CD4-positive, alpha-beta T cell (primary cell): ENCODE results near the gene SORCS2. TPM values are rescaled to one million over a fixed set of nuclear protein-coding genes. Genes with fewer than 3 reads are reported as not detected.

ENCODE experiments used
- ATAC-seq: fragments of 200-7000 bp; cut with Tn5 transposase; one replicate; pipeline ENCODE4 v1.10.0; 2022; ENCODE audit warnings: mild to moderate bottlenecking; ENCODE audit not compliant: poor library complexity
- CTCF ChIA-PET: fragments of 350-600 bp; sonication (Branson Sonifier 250); formaldehyde crosslinking; loops from one replicate; lab custom pipeline; 2021; ENCODE audit warnings: antibody characterized with exemption, inconsistent platforms; lab: Charles Lee
- POLR2A ChIA-PET: fragments of 350-600 bp; sonication (Branson Sonifier 250); formaldehyde crosslinking; loops from one replicate; lab custom pipeline; 2021; ENCODE audit warnings: antibody characterized with exemption, inconsistent platforms; lab: Charles Lee
- DNase-seq, 14 experiments: peaks; one replicate each; pipeline ENCODE4 v3.0.0-alpha.2; 2013 to 2020; ENCODE audit warnings: mixed read lengths in 2 of 14
- H3K27ac ChIP-seq, 2 donors: one replicate each; pipeline versions ENCODE4 v1.5.1 to v1.7.0; 2013; ENCODE audit warnings: low read length in 2 of 2, low read depth in 1 of 2, mild to moderate bottlenecking in 1 of 2
- H3K27me3 ChIP-seq, 2 experiments: 1 replicate in 1 of 2; 2 replicates in 1 of 2; pipeline versions ENCODE4 v1.6.1 to v1.7.0; 2013; ENCODE audit warnings: low read length in 2 of 2, control low read depth in 1 of 2, mild to moderate bottlenecking in 1 of 2, moderate library complexity in 1 of 2; ENCODE audit not compliant: insufficient read depth in 2 of 2, control insufficient read depth in 1 of 2
- H3K36me3 ChIP-seq: one replicate; pipeline ENCODE4 v1.6.1; 2013; ENCODE audit warnings: low read length, control low read depth; ENCODE audit not compliant: insufficient read depth
- H3K4me1 ChIP-seq: one replicate; pipeline ENCODE4 v1.6.1; 2013; ENCODE audit warnings: low read length, control low read depth; ENCODE audit not compliant: insufficient read depth
- H3K4me3 ChIP-seq: one replicate; pipeline ENCODE4 v1.5.1; 2013; ENCODE audit warnings: mild to moderate bottlenecking, low read length, moderate library complexity
- H3K9me3 ChIP-seq, 2 experiments: 1 replicate in 1 of 2; 2 replicates in 1 of 2; pipeline versions ENCODE4 v1.6.1 to v1.7.0; 2013; ENCODE audit warnings: low read length in 2 of 2, mild to moderate bottlenecking in 2 of 2, control low read depth in 1 of 2, moderate library complexity in 1 of 2; ENCODE audit not compliant: control insufficient read depth in 1 of 2, insufficient read depth in 1 of 2
- H3K27ac Mint-ChIP-seq: one replicate; pipeline ENCODE4 v1.8.0; 2020; ENCODE audit warnings: mixed read lengths
- H3K27me3 Mint-ChIP-seq: one replicate; pipeline ENCODE4 v1.8.0; 2021; ENCODE audit warnings: mixed read lengths
- H3K36me3 Mint-ChIP-seq: one replicate; pipeline ENCODE4 v1.8.0; 2021; ENCODE audit warnings: low read depth, mixed read lengths
- H3K4me1 Mint-ChIP-seq: one replicate; pipeline ENCODE4 v1.8.0; 2021; ENCODE audit warnings: low read depth, mixed read lengths
- H3K4me3 Mint-ChIP-seq: one replicate; pipeline ENCODE4 v1.8.0; 2020; ENCODE audit warnings: mild to moderate bottlenecking, mixed read lengths
- H3K9me3 Mint-ChIP-seq: one replicate; pipeline ENCODE4 v1.8.0; 2020; ENCODE audit warnings: mixed read lengths
- intact Hi-C, 2 experiments: fragments of 100-400 bp; cut with DNase I in 1 of 2; cut with micrococcal nuclease in 1 of 2; formaldehyde crosslinking; loops; one replicate each; pipeline versions ENCODE4 v1.15.1 to v1.9.0; 2023 to 2025; cut with DNase I, micrococcal nuclease
- total RNA-seq, 174 experiments: library from RNA in 2 of 174; stranded (reverse) in 2 of 174; gene quantifications; one replicate each; pipeline ENCODE4 v1.2.3 and lab custom pipeline; 2021 to 2026
- TF ChIP-seq, protein P1 (sequence below): fragments of 200-600 bp; IDR thresholded peaks from one replicate; pipeline ENCODE4 v1.8.0; 2022; ENCODE audit warnings: antibody characterized with exemption, mild to moderate bottlenecking

Gene SORCS2
- total RNA-seq, 2 experiments from 2014 or later = not detected

DNA sequence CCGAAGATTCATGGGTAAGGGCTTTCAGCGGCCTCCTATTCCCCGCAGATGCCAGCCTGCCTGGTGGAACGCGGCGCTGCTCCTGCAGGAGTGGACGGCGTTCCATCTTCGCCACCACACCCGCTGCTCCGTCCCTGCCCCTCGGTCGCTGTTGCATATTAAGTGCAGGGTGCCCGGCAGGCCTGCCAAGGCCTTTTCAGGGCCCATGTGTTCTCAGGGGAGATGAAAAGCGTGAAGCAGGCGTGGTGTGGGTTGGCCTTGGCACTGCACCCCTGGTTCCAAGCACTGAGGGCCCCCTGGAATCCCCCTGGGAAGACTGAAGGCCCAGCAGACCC, 52.0 kb downstream of the SORCS2 start:
- no peaks in the 10 kb centered on the region for H3K36me3 ChIP-seq
- no peaks in the 10 kb centered on the region for H3K4me1 ChIP-seq
- CTCF ChIA-PET = no interaction called here
- no peak overlapping the region for H3K4me3 Mint-ChIP-seq
- H3K9me3 ChIP-seq = peaks cover 5 to 10% of the 10 kb centered on the region in 2 experiments
- no peaks in the 10 kb centered on the region for H3K27me3 ChIP-seq
- POLR2A ChIA-PET = no interaction called here
- peaks cover 3% of the 10 kb centered on the region for H3K9me3 Mint-ChIP-seq
- no peak overlapping the region for H3K4me3 ChIP-seq
- H3K27ac Mint-ChIP-seq = no peak overlapping the region
- intact Hi-C loops = no loop called here
- DNase-seq (no peak), ATAC-seq (no peak)
- no peaks in the 10 kb centered on the region for H3K27me3 Mint-ChIP-seq
- no peaks in the 10 kb centered on the region for H3K36me3 Mint-ChIP-seq
- H3K27ac ChIP-seq = no peak overlapping the region
- no peaks in the 10 kb centered on the region for H3K4me1 Mint-ChIP-seq
- TF ChIP-seq, protein P1, sequence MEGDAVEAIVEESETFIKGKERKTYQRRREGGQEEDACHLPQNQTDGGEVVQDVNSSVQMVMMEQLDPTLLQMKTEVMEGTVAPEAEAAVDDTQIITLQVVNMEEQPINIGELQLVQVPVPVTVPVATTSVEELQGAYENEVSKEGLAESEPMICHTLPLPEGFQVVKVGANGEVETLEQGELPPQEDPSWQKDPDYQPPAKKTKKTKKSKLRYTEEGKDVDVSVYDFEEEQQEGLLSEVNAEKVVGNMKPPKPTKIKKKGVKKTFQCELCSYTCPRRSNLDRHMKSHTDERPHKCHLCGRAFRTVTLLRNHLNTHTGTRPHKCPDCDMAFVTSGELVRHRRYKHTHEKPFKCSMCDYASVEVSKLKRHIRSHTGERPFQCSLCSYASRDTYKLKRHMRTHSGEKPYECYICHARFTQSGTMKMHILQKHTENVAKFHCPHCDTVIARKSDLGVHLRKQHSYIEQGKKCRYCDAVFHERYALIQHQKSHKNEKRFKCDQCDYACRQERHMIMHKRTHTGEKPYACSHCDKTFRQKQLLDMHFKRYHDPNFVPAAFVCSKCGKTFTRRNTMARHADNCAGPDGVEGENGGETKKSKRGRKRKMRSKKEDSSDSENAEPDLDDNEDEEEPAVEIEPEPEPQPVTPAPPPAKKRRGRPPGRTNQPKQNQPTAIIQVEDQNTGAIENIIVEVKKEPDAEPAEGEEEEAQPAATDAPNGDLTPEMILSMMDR = no peak

DNA sequence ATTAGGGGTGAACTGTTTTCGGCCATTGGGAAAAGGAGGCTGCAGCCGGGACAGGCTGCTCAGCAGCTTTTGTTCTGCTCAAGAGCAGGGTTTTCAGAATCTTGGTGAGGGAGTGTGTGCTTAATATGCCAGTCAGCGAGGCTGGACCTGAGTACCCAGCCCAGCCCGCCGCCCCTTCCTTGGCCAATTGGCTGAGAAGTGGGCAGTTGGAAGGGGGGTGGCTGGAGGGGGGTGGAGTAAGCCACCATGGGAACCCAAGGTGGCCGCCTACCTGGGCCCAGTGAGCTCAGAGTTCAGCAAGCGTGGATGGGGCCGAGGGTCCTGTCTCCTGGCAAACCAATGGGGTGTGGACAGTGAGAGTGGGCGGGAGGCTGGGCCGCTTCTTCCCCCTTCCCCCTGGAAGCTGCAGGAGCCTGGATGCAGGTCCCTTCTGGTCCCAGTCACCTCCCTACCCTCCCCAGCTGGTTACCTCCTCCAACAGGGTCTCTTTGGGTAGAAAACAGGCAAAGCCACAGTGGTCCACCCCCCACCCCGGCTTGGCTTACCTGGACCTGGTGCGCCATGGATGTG, 52.5 kb downstream of the SORCS2 start:
- H3K9me3 ChIP-seq = peaks cover 5 to 7% of the 10 kb centered on the region in 2 experiments
- TF ChIP-seq, protein P1 = no peak
- H3K27me3 Mint-ChIP-seq = no peaks in the 10 kb centered on the region
- H3K36me3 ChIP-seq = no peaks in the 10 kb centered on the region
- DNase-seq (no peak), ATAC-seq (no peak)
- no peaks in the 10 kb centered on the region for H3K27me3 ChIP-seq
- peaks cover 3% of the 10 kb centered on the region for H3K9me3 Mint-ChIP-seq
- no peaks in the 10 kb centered on the region for H3K4me1 ChIP-seq
- H3K27ac ChIP-seq = no peak overlapping the region
- no peak overlapping the region for H3K4me3 Mint-ChIP-seq
- ChIA-PET POLR2A (no interaction called here), CTCF (no interaction called here)
- intact Hi-C loops = no loop called here
- no peak overlapping the region for H3K27ac Mint-ChIP-seq
- H3K36me3 Mint-ChIP-seq = no peaks in the 10 kb centered on the region
- no peak overlapping the region for H3K4me3 ChIP-seq
- no peaks in the 10 kb centered on the region for H3K4me1 Mint-ChIP-seq

DNA sequence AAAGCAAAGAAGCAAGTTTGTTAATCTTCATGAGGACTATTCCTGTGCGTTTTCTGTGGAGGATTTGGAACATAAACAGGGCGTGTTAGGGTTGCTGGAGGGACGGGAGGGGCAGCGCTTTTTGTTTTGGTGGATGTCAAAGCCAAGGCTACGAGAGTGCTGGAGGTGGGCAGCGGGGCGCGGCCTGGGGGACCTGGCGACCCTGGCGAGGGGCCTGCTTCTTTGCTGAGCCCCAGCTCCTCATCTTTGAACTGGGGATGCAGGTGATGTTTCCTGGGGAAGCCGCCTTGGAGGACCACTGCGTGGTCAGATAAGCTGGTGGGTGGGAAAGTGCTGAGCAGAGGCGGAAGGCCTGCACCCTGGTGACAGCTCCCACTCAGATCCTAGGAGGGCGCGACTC, 55.2 kb downstream of the SORCS2 start:
- Mint-ChIP-seq H3K36me3 (no peaks in the 10 kb centered on the region), H3K9me3 (peaks cover 3% of the 10 kb centered on the region), H3K27me3 (no peaks in the 10 kb centered on the region), H3K4me1 (no peaks in the 10 kb centered on the region), H3K4me3 (no peak overlapping the region), H3K27ac (no peak overlapping the region)
- Histone ChIP-seq H3K9me3 (peaks cover 5 to 7% of the 10 kb centered on the region in 2 experiments), H3K27ac (no peak overlapping the region), H3K36me3 (no peaks in the 10 kb centered on the region), H3K4me3 (no peak overlapping the region), H3K27me3 (no peaks in the 10 kb centered on the region), H3K4me1 (no peaks in the 10 kb centered on the region)
- intact Hi-C loops = no loop called here
- ChIA-PET CTCF (no interaction called here), POLR2A (no interaction called here)
- ATAC-seq (no peak), DNase-seq (no peak)
- TF ChIP-seq, protein P1 = no peak
